Measurements from ENCODE around the gene SLC38A7. TPM values are rescaled to one million over a fixed set of nuclear protein-coding genes. Genes with fewer than 3 reads are reported as not detected.

SLC38A7 gene
- 31.9 TPM for total RNA-seq
- long read RNA-seq, full-length matches to known transcripts = 31 of 44 reads
- long read RNA-seq, partial matches to known transcripts = 1 of 44 reads
- long read RNA-seq, other reads (novel, unspliced or antisense) = 12 of 44 reads

- no peak for TF ChIP-seq CTCF (IDR thresholded peaks at IDR 0.05; ENCODE audit: borderline replicate concordance)
- DNase-seq = peak; percentile 89
- H3K36me3 ChIP-seq = peaks cover 21% of the 10 kb centered on the region
- no peaks in the 10 kb centered on the region for H3K9me3 ChIP-seq (replicated peaks)
- intact Hi-C loops (cut with micrococcal nuclease) = no loop called here
- peak within 1 kb of the TSS; percentile 94 for H3K27ac ChIP-seq (replicated peaks)
- peak within 1 kb of the TSS; percentile 88 for H3K4me3 ChIP-seq
- H3K4me1 ChIP-seq = peaks cover 43% of the 10 kb centered on the region
- H3K27me3 ChIP-seq (ENCODE audit: low read depth) = no peaks in the 10 kb centered on the region
These were observed at the start of gene SLC38A7 for GRCh38 chr16:58684354-58685083. Gene SLC38A7 (minus strand): TSS chr16:58684770. CDS start chr16:58680126, 4,644 bp downstream.

GRCh38 chr16:58733671-58734458 lies 49.3 kb upstream of the SLC38A7 start, which contains the start of gene GOT2:
Gene GOT2 (minus strand): TSS chr16:58734316. CDS start chr16:58734228, 88 bp downstream.
- H3K9me3 ChIP-seq (replicated peaks) = no peaks in the 10 kb centered on the region
- H3K27ac ChIP-seq (replicated peaks) = peak within 1 kb of the TSS; percentile 93
- no peaks in the 10 kb centered on the region for H3K36me3 ChIP-seq
- peak; percentile 94 for TF ChIP-seq CTCF (IDR thresholded peaks at IDR 0.05; ENCODE audit: borderline replicate concordance)
- H3K4me3 ChIP-seq = peak within 1 kb of the TSS; percentile 92
- no peaks in the 10 kb centered on the region for H3K27me3 ChIP-seq (ENCODE audit: low read depth)
- DNase-seq = peak; percentile 81
- peaks cover 57% of the 10 kb centered on the region for H3K4me1 ChIP-seq
- intact Hi-C loops (cut with micrococcal nuclease) = no loop called here

- Histone ChIP-seq H3K4me1 (peaks cover 62% of the 10 kb centered on the region), H3K4me3 (peak overlapping the region; percentile 92), H3K27me3 (ENCODE audit: low read depth) (no peaks in the 10 kb centered on the region), H3K27ac (replicated peaks) (peak overlapping the region; percentile 93), H3K36me3 (no peaks in the 10 kb centered on the region), H3K9me3 (replicated peaks) (no peaks in the 10 kb centered on the region)
- no peak for TF ChIP-seq CTCF (IDR thresholded peaks at IDR 0.05; ENCODE audit: borderline replicate concordance)
- DNase-seq = no peak
- intact Hi-C loops (cut with micrococcal nuclease) = no loop called here
These were observed 48.7 kb upstream of the SLC38A7 start for GRCh38 chr16:58733248-58733670.

- intact Hi-C loops (cut with micrococcal nuclease) = no loop called here
- H3K36me3 ChIP-seq = no peaks in the 10 kb centered on the region
- no peak for DNase-seq
- no peaks in the 10 kb centered on the region for H3K9me3 ChIP-seq (replicated peaks)
- H3K4me1 ChIP-seq = peaks cover 67% of the 10 kb centered on the region
- peak overlapping the region; percentile 92 for H3K4me3 ChIP-seq
- peak overlapping the region; percentile 93 for H3K27ac ChIP-seq (replicated peaks)
- no peaks in the 10 kb centered on the region for H3K27me3 ChIP-seq (ENCODE audit: low read depth)
- no peak for TF ChIP-seq CTCF (IDR thresholded peaks at IDR 0.05; ENCODE audit: borderline replicate concordance)
These were observed 48.1 kb upstream of the SLC38A7 start for GRCh38 chr16:58732545-58733247.
